ENCODE results near the gene MAN2A1.

- TF ChIP-seq EZH2 (IDR thresholded peaks at IDR 0.05; ENCODE audit: low read length, unreplicated experiment), result no peak
- TF ChIP-seq CTCF (conservative IDR thresholded peaks at IDR 0.05; ENCODE audit: low read depth, low read length), result no peak
Measured at GRCh38 chr5:109762821-109763220, 73.1 kb downstream of the MAN2A1 start.
